Muscle of back (tissue), 11 donors: Measurements from ENCODE around the gene MAOA. TPM values are rescaled to one million over a fixed set of nuclear protein-coding genes. Genes with fewer than 3 reads are reported as not detected.

Experiments used
- DNase-seq, 3 donors: peaks; one replicate each; pipeline versions ENCODE4 v3.0.0 to v3.0.0-alpha.2; 2013
- polyA plus RNA-seq, 10 donors: library from polyadenylated mRNA; unstranded; fragments of 120-200 nt; gene quantifications; one replicate each; pipeline ENCODE4 v1.2.1, GENCODE V29; 2013; ENCODE audit not compliant: insufficient read length in 10 of 10

MAOA gene
- polyA plus RNA-seq, 10 donors = 0.24 to 2.8 (median 0.76) TPM

DNA sequence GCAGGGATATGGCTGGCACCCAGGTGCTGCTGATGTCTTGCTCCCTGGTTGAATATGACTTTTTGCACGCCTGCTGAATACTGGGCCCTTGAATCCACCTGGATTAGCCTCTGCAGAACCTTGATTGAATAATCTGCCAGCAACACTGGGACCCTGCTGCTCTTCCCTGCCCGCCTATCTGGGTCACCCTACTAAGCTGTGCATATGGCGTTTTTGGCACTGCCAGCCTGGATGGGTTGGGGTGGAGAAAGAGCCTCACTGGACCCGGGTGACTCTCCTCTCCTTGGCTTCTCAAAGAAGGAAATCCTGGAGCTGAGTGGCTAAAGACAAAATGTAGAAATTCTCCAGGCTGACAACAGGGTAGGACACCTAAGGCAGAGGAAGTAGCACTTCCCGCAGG is 100.0 kb downstream of the MAOA start:
- no peak for DNase-seq

DNA sequence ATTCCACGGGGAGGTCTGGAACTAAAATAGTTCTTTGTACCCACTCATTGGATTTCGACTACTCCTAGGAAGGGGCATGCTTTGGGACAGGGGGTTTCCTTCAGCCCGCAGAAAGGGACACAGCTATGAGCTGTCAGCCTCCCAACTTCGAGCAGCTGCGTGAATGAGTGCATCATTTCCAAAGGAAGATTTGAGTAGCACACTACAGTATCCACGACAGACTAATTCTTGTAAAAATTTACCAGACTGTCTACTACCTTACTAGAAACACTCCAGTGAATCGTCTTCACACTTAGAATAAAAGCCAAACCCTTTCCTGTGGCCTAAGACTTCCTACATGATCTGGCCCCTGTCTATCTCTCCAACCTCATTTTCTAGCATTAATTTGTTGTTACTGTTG is 101.9 kb downstream of the MAOA start:
- DNase-seq = no peak

DNA sequence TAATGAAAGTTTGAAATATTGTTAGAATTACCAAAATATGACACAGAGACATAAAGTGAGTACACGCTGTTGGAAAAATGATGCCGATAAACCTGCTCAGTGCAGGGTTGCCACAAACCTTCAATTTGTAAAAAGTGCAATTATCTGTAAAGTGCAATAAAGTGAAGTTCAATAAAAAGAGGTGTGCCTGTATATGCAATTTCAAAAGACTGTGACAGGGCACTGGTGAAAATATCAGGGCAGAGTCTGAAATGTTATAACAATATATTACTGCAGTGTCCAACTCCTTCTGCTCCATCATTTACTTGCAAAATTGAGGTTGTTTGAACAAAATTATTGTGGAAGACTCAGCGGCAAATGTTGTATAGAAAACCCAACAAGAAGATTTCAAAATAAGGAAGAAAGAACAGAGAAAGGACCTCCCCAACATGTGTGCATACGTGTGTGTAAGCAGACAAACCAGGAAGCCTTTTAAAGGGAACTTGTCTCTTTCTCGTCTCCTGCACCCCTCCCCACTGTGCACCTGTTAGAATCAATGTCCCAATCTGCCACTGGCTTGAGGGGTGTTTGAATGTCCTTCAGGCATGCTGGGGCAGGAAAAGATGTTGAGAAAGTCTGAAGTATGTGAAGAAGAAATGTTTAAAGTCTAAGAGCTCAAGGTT is 130.0 kb downstream of the MAOA start:
- no peak for DNase-seq

Other genes with a start within 250 kb of the MAOA start
- 1 to 10 TPM in 3 of 10 donors, under 1 TPM in 7; 0.63 to 1.3 (median 0.78) TPM for gene MAOB, start 226.2 kb downstream of the MAOA start, polyA plus RNA-seq